ENCODE results near the gene TRAF1. TPM values are rescaled to one million over a fixed set of nuclear protein-coding genes. Genes with fewer than 3 reads are reported as not detected.

Gene TRAF1
- total RNA-seq, 4 donors from 2014 or later = 1.2 to 14.3 (median 7.1) TPM

DNA sequence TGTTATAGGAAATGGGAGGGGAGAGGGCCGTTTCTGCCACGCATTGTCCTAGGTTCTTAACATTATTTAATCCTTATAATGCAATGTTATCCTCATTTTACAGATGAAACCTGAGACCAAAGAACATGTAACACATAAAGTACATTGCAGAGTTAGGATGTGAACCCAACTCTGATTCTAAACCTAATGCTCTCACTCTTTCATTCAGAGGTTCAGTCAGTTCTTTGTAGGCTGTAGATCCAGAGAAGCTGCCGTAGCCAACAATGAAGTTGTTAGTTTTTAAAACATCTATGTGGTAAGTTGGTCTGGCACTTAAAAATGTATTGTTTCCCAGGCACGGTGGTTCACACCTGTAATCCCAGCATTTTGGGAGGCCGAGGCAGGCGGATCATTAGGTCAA, 73.4 kb downstream of the TRAF1 start:
- TF ChIP-seq, protein P1, sequence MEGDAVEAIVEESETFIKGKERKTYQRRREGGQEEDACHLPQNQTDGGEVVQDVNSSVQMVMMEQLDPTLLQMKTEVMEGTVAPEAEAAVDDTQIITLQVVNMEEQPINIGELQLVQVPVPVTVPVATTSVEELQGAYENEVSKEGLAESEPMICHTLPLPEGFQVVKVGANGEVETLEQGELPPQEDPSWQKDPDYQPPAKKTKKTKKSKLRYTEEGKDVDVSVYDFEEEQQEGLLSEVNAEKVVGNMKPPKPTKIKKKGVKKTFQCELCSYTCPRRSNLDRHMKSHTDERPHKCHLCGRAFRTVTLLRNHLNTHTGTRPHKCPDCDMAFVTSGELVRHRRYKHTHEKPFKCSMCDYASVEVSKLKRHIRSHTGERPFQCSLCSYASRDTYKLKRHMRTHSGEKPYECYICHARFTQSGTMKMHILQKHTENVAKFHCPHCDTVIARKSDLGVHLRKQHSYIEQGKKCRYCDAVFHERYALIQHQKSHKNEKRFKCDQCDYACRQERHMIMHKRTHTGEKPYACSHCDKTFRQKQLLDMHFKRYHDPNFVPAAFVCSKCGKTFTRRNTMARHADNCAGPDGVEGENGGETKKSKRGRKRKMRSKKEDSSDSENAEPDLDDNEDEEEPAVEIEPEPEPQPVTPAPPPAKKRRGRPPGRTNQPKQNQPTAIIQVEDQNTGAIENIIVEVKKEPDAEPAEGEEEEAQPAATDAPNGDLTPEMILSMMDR (IDR thresholded peaks at IDR 0.05) = no peak
- TF ChIP-seq EP300 (IDR thresholded peaks at IDR 0.05) (no peak), POLR2A (IDR thresholded peaks at IDR 0.05) (no peak), POLR2AphosphoS5 (IDR thresholded peaks at IDR 0.05) (no peak)
- H3K9me3 ChIP-seq = no peaks in the 10 kb centered on the region
- H3K4me1 ChIP-seq = no peaks in the 10 kb centered on the region
- WGBS, 2 donors (ENCODE audit: low coverage in 1 of 2) = 65 to 79% methylated on average over 4 of the region's 6 CpGs
- H3K4me3 ChIP-seq = no peak overlapping the region
- H3K27me3 ChIP-seq = no peaks in the 10 kb centered on the region
- no peak for ATAC-seq
- peaks cover 0 to 56% of the 10 kb centered on the region in 2 donors for H3K36me3 ChIP-seq
- H3K27ac ChIP-seq = no peak overlapping the region

Other genes with a start within 250 kb of the TRAF1 start
- 10 to 100 TPM; 19.7 to 24.7 (median 21.5) TPM for gene MEGF9, start 212.3 kb downstream of the TRAF1 start, total RNA-seq
- gene FBXW2, start 133.4 kb downstream of the TRAF1 start, total RNA-seq = 10 to 100 TPM; 41.8 to 57.1 (median 50.0) TPM
- gene PSMD5, start 83.9 kb downstream of the TRAF1 start, total RNA-seq = 10 to 100 TPM; 26.8 to 42.8 (median 33.2) TPM
- 10 to 100 TPM; 27.0 to 82.5 (median 54.3) TPM for gene PHF19, start 49.6 kb downstream of the TRAF1 start, total RNA-seq
- gene C5, start 123.5 kb upstream of the TRAF1 start, total RNA-seq = 1 to 10 TPM; 2.7 to 8.9 (median 6.3) TPM
- gene CNTRL, start 148.2 kb upstream of the TRAF1 start, total RNA-seq = 10 to 100 TPM in 3 of 4 donors, 1 to 10 TPM in 1; 7.3 to 18.7 (median 16.9) TPM